Measurements from ENCODE around the gene GLDC. TPM values are rescaled to one million over a fixed set of nuclear protein-coding genes. Genes with fewer than 3 reads are reported as not detected.

GLDC gene
- 1.1 and 3.4 TPM in 2 replicates for total RNA-seq

GRCh38 chr9:6645355-6646292, at the start of gene GLDC:
GLDC (minus strand) TSS chr9:6645729; CDS start chr9:6645499, 230 bp downstream.

Other genes starting within 250 kb of the GLDC start
- 23.8 and 31.4 TPM in 2 replicates for gene UHRF2, start 232.5 kb downstream of the GLDC start, total RNA-seq
- 15.3 and 16.8 TPM in 2 replicates for gene KDM4C, start 112.2 kb upstream of the GLDC start, total RNA-seq